A549 (cell line): ENCODE results near the gene STX19.

ENCODE experiments used
- EP300 ChIP-seq, 2 experiments: fragments of >200 bp; sonication (Bioruptor Twin); formaldehyde crosslinking; IDR thresholded peaks; 2 replicates in 1 of 2; 3 replicates in 1 of 2; pipeline ENCODE4 v1.6.1; 2016 to 2017
- GATA3 ChIP-seq: IDR thresholded peaks from 2 replicates; pipeline ENCODE4 v1.6.1; 2012; ENCODE audit warnings: borderline replicate concordance
- JUNB ChIP-seq: fragments of >200 bp; sonication (Bioruptor Twin); formaldehyde crosslinking; IDR thresholded peaks from 2 replicates; pipeline ENCODE4 v1.6.1; 2016
- MYC ChIP-seq: IDR thresholded peaks from 2 replicates; pipeline ENCODE4 v1.6.1; 2012; ENCODE audit warnings: mild to moderate bottlenecking, inconsistent platforms, low read length, improper control_type of control experiment, borderline replicate concordance
- POLR2A ChIP-seq: IDR thresholded peaks from 2 replicates; pipeline ENCODE4 v1.6.1; 2012; ENCODE audit warnings: mild to moderate bottlenecking, low read length
- SREBF2 ChIP-seq: fragments of 450-650 bp; IDR thresholded peaks from 2 replicates; pipeline ENCODE4 v1.6.1; 2014; ENCODE audit warnings: mild to moderate bottlenecking, moderate library complexity
- ZC3H11A ChIP-seq: fragments of 450-650 bp; IDR thresholded peaks from 2 replicates; pipeline ENCODE4 v1.6.1; 2014; ENCODE audit warnings: antibody characterized with exemption, mild to moderate bottlenecking
- TF ChIP-seq, protein P1 (sequence below): fragments of >200 bp; sonication (Bioruptor Twin); formaldehyde crosslinking; IDR thresholded peaks from 3 replicates; pipeline ENCODE4 v1.5.1; 2016
- TF ChIP-seq, protein P2 (sequence below): fragments of >200 bp; sonication (Bioruptor Twin); formaldehyde crosslinking; IDR thresholded peaks from 2 replicates; pipeline ENCODE4 v1.6.1; 2016
- TF ChIP-seq, protein P3 (sequence below): IDR thresholded peaks from 2 replicates; pipeline ENCODE4 v1.6.1; 2012

DNA sequence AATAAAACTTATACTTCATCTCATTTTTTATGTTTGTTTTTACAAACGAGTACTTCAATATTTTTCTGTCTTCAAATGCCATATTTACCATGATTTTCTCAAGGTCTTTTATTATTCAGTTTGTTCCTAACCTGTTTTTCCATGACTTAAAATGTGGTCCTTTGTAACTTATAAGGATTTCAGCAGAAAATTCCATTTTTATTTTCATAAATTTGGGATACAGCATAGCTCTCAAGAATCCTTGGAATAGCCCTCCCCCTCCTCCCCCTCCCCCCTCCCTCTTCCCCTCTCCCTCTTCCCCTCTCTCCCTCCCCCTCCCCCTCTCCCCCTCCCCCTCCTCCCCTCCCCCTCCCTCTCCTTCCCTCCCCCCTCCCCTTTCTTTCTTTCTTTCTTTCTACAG is 14.9 kb upstream of the STX19 start:
- no peak for TF ChIP-seq POLR2A
- TF ChIP-seq JUNB = no peak
- TF ChIP-seq, protein P1, sequence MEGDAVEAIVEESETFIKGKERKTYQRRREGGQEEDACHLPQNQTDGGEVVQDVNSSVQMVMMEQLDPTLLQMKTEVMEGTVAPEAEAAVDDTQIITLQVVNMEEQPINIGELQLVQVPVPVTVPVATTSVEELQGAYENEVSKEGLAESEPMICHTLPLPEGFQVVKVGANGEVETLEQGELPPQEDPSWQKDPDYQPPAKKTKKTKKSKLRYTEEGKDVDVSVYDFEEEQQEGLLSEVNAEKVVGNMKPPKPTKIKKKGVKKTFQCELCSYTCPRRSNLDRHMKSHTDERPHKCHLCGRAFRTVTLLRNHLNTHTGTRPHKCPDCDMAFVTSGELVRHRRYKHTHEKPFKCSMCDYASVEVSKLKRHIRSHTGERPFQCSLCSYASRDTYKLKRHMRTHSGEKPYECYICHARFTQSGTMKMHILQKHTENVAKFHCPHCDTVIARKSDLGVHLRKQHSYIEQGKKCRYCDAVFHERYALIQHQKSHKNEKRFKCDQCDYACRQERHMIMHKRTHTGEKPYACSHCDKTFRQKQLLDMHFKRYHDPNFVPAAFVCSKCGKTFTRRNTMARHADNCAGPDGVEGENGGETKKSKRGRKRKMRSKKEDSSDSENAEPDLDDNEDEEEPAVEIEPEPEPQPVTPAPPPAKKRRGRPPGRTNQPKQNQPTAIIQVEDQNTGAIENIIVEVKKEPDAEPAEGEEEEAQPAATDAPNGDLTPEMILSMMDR = no peak
- no peak for TF ChIP-seq ZC3H11A
- TF ChIP-seq MYC = no peak
- TF ChIP-seq GATA3 = no peak
- TF ChIP-seq EP300 (IDR thresholded peaks at IDR 0.05) = no peak
- TF ChIP-seq, protein P2, sequence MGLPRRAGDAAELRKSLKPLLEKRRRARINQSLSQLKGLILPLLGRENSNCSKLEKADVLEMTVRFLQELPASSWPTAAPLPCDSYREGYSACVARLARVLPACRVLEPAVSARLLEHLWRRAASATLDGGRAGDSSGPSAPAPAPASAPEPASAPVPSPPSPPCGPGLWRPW = no peak
- TF ChIP-seq SREBF2 = no peak
- TF ChIP-seq, protein P3, sequence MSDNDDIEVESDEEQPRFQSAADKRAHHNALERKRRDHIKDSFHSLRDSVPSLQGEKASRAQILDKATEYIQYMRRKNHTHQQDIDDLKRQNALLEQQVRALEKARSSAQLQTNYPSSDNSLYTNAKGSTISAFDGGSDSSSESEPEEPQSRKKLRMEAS = no peak
